ENCODE results near the gene CPD. TPM values are rescaled to one million over a fixed set of nuclear protein-coding genes. Genes with fewer than 3 reads are reported as not detected.
A peak's percentile ranks its signal among the peaks of the same experiment; 100 is the strongest.
"Not testable (repeated sequence)": the region's sequence is repeated elsewhere in the genome, so short reads cannot be mapped to it uniquely, and the experiment has no call there.

CPD gene
- total and polyA plus RNA-seq, 2 of the 13 experiments (the other 11 are each of a cell fraction or from before 2014, with no cell fraction given), result 46.1 to 72.3 TPM

DNA sequence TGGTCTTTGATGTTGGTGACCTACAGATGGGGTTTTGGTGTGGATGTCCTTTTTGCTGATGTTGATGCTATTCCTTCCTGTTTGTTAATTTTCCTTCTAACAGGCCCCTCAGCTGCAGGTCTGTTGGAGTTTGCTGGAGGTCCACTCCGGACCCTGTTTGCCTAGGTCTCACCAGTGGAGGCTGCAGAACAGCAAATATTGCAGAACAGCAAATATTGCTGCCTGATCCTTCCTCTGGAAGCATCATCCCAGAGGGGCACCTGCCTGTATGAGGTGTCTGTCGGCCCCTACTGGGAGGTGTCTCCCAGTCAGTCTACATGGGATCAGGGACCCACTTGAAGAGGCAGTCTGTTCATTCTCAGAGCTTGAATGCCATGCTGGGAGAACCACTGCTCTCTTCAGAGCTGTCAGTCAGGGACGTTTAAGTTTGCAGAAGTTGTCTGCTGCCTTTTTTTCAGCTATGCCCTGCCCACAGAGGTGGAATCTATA, 33.3 kb downstream of the CPD start:
- H3K27ac ChIP-seq (ENCODE audit: extremely low read length, insufficient read depth, low read length); H3K9me3 ChIP-seq (ENCODE audit: low read length); POLR2A ChIA-PET; H4K20me1 ChIP-seq (ENCODE audit: insufficient read depth, low read length); CTCF ChIA-PET (ENCODE audit: low intra/inter-chr PET ratio, low total read pairs); H3K4me3 ChIP-seq (replicated peaks in 1 of 3; ENCODE audit: insufficient read depth in 1 of 3, low read depth in 2 of 3, low read length in 3 of 3); BruUV-seq (replicated peaks); in situ Hi-C loops (cut with HindIII; ENCODE audit: extremely low pct_ligation_motif_present, low pct_unique_long_range_greater_than_20kb); H3K27me3 ChIP-seq (ENCODE audit: control insufficient read depth in 1 of 2, insufficient read depth in 2 of 2, low read length in 2 of 2); H3K36me3 ChIP-seq (replicated peaks in 1 of 2; ENCODE audit: control insufficient read depth in 1 of 2, insufficient read depth in 2 of 2, low read length in 2 of 2); H3K9ac ChIP-seq (ENCODE audit: insufficient read depth, low read depth, low read length); ATAC-seq; H3K4me2 ChIP-seq (ENCODE audit: low read depth, low read length); H2AFZ ChIP-seq (ENCODE audit: low read length); FAIRE-seq; intact Hi-C loops (cut with micrococcal nuclease; ENCODE audit: unreplicated experiment); TF ChIP-seq FOXA1 (IDR thresholded peaks at IDR 0.05): not testable (repeated sequence)
- DNase-seq (ENCODE audit: low spot score), result peak; percentile 5
- TF ChIP-seq ZMYM4 (CRISPR knock-in tag; IDR thresholded peaks at IDR 0.05), result peak; percentile 48; the same call in 1 of the 2 replicates
- 0 out of 2 replicates have a peak, but pooled peaks have one; percentile 8 for TF ChIP-seq FOXA3 (CRISPR knock-in tag; IDR thresholded peaks at IDR 0.05)
- TF ChIP-seq, protein P1, sequence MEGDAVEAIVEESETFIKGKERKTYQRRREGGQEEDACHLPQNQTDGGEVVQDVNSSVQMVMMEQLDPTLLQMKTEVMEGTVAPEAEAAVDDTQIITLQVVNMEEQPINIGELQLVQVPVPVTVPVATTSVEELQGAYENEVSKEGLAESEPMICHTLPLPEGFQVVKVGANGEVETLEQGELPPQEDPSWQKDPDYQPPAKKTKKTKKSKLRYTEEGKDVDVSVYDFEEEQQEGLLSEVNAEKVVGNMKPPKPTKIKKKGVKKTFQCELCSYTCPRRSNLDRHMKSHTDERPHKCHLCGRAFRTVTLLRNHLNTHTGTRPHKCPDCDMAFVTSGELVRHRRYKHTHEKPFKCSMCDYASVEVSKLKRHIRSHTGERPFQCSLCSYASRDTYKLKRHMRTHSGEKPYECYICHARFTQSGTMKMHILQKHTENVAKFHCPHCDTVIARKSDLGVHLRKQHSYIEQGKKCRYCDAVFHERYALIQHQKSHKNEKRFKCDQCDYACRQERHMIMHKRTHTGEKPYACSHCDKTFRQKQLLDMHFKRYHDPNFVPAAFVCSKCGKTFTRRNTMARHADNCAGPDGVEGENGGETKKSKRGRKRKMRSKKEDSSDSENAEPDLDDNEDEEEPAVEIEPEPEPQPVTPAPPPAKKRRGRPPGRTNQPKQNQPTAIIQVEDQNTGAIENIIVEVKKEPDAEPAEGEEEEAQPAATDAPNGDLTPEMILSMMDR (CRISPR knock-in tag; IDR thresholded peaks at IDR 0.05), result peak; percentile 56
- 0 out of 2 replicates have a peak, but pooled peaks have one; percentile 12 for TF ChIP-seq CEBPG (CRISPR knock-in tag; IDR thresholded peaks at IDR 0.05)
- TF ChIP-seq, protein P2, sequence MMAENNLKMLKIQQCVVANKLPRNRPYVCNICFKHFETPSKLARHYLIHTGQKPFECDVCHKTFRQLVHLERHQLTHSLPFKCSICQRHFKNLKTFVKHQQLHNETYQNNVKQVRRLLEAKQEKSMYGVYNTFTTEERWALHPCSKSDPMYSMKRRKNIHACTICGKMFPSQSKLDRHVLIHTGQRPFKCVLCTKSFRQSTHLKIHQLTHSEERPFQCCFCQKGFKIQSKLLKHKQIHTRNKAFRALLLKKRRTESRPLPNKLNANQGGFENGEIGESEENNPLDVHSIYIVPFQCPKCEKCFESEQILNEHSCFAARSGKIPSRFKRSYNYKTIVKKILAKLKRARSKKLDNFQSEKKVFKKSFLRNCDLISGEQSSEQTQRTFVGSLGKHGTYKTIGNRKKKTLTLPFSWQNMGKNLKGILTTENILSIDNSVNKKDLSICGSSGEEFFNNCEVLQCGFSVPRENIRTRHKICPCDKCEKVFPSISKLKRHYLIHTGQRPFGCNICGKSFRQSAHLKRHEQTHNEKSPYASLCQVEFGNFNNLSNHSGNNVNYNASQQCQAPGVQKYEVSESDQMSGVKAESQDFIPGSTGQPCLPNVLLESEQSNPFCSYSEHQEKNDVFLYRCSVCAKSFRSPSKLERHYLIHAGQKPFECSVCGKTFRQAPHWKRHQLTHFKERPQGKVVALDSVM (CRISPR knock-in tag; IDR thresholded peaks at IDR 0.05), result peak; percentile 79
- TF ChIP-seq FOXC1 (CRISPR knock-in tag; IDR thresholded peaks at IDR 0.05; ENCODE audit: borderline replicate concordance), result 0 out of 2 replicates have a peak, but pooled peaks have one; percentile 30
- TF ChIP-seq FOXA1 (CRISPR knock-in tag; IDR thresholded peaks at IDR 0.05), result peak; percentile 62
- 0 out of 2 replicates have a peak, but pooled peaks have one; percentile 9 for TF ChIP-seq HNF1B (CRISPR knock-in tag; IDR thresholded peaks at IDR 0.05)
- peak; percentile 62 for TF ChIP-seq STAG1 (CRISPR knock-in tag; IDR thresholded peaks at IDR 0.05)
- Histone ChIP-seq H3K79me2 (ENCODE audit: insufficient read depth, low read length) (peaks cover 37% of the 10 kb centered on the region), H3K4me1 (ENCODE audit: insufficient read depth, low read length) (peaks cover 25% of the 10 kb centered on the region)
- 29% methylated on average over 1 of the region's 3 CpGs for whole genome bisulfite sequencing (ENCODE audit: low lambda C conversion rate)
